ENCODE results near the gene ADCY5.

Gene ADCY5

DNA sequence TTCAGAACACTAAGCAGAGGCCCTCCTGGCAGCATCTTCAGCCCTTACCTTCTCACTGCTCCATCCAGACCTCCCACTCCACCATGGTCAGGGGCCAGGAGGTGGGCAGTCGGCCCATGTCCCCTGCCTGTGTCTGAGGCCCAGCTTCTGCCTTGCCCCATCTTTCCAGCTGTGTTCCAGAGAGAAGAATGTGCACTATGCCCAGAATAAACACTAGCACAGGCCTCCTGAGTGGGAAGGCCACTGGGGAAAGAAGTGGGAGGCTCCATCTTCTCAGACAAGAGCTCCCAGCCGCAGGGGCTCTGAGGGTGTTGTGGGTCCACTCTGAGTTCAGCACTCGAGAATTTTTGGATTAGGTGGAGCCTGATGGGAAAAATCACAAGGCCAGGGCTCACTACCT is 44.5 kb downstream of the ADCY5 start:
- FAIRE-seq = no peak

DNA sequence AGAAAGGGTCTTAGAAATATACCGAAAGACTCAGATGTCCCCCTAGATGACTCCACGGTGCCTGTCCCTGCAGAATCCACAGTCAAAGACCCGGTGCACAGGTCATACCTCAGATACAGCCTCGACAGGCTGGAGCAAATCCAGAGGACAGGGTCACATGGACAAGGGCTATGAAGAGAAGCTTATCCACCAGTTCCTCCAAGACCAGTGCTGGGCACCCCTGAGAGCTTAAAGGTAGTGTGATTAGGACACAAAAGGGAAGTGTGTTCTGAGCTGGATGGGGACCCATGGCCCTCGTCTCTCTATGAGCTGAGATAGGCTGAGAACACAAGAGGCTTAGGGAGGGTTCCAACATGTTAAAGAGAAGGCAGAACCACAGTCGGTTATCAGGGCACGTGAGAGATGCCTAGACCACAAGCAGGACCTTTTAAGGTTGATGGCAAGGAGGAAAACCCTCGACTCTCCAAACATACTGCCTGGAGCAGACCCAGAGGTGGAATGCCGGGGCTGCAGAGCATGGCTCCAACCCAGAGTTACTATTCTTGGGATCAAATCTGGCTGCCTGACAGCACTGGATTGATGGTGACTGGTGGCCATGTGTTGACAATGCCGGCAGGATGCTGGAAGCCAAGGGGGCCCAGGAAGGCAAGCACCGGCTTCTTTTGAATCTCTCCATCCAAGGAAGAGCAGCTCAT is 46.9 kb downstream of the ADCY5 start:
- no peak for FAIRE-seq

DNA sequence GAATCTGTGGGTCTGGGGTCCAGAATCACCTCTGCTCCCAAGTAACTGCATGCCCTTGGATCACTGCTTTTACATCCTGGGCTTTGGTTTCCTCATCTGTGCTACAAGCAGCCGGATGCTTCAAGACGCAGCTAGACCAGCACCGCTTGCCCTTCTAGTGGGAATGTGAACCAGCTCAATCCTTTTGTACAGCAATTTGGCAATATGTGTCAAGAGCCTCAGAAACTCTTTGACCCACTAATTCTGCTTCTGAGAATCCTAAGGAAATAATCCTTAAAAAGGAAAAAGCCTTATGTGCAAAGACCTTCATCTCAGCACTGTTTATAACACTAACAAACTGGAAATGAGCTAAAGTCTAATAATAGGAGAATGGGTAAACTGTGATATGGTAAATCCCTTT is 48.7 kb downstream of the ADCY5 start:
- no peak for FAIRE-seq

DNA sequence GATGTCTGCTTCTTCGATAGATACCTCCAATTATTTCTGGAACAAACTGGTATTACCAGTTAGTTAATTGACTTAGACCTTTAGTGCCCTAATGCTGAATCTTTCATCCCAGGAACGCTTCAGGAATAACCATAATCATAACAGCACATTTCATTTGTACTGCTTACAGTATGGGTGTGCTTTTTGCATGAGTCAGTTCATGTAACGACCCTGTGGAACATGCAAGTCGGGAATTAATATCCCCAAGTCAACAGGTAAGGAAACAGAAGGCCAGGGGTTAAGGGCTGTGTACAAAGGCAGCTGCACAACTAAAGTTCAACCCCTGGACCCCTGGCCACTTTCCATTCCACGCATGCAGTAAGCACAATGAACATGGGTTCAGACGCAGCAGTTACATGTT is 49.2 kb downstream of the ADCY5 start:
- no peak for FAIRE-seq

DNA sequence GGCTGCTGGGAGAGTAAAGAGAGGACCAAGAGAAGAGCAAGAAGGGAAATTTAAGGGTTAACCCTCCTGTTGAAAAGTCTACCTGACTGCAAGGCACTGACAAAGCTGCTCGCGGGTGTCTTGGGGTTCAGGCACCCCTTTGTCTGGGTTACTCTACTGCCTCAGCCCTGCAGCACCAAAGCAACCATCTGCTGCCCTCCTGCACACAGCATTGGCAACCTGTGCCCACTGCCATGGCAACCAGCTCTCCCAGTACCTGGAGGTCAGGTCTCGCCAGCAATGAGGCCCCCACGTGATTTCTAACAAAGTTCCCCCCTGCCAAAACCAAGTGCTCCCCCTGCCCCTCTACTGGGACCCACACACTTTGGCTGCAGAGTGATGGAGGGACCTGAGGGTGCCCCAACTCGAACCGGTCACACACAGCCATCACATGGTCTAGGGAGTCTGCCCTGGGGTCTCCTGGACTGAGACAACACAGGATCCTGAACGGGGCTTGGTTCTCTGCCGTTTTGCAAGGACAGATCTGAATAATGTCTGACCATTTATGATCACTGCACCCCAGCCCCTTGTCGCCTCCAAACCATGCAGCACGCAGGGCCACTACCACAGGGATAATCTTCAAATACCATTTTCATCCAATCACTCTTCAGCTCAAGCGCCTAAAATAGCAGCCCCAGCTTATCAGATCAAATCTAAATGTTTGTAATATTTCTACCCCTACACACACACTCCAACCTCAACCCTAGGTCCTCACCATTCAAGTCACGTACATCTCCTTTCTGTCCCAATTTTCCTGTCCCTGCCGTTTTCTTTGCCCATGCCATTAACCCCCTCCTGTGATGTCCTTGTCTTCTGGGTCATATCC is 50.7 kb downstream of the ADCY5 start:
- no peak for FAIRE-seq

DNA sequence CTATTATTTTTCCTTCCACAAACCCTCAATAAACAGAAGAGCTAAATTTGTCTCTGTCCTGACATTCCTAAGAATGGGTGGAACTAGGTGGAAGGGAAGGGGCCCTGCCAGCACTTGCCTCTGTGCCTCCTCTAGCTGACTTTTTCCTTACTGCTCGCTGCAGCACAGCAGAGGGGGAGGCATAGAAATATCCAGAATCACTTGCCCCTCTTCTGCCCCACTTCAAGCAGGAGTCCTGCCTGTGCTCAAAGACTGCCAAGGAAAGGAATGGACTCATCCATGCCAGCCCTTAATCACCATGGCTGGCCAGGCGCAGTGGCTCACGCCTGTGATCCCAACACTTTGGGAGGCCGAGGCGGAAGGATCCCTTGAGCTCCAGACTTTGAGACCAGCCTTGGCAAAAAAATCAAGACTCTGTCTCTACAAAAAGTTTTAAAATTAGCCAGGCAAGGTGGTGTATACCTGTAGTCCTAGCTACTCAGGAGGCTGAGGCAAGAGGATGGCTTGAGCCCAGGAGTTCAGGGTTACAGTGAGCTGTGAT is 51.8 kb downstream of the ADCY5 start:
- no peak for FAIRE-seq

DNA sequence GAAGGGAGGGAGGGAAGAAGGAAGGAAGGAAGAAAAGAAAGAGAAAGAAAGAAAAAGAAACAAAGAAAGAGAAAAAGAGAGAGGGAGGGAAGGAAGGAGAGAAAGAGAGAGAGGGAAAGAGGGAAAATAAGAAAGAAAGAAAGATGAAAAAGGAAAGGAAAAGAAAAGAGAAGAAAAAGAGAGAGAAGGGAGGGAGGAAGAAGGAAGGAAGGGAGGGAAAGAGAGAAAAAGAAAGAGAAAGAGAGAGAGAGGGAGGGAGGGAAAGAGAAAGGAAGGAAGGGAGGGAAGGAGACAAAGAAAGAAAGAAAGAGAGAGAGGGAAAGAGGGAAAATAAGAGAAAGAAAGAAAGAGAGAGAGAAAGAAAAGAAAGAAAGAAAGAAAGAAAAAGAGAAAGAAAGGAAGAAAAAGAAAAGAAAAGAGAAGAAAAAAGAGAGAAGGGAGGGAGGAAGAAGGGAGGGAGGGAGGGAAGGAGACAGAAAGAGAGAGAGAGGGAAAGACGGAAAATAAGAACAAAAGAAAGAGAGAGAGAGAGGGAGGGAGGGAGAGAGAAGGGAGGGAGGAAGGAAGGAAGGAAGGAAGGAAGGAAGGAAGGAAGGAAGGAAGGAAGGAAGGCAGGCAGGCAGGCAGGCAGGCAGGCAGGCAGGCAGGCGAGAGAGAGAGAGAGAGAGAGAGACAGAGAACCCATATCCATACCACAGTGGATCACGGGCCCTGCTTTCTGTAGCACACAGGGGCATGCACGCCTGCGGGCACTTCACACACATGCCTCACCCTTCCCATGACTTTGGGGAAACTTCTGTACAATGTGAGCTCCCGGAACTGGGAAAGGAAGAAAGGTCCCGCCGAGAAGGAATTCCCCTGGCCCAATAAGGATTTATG is 52.5 kb downstream of the ADCY5 start:
- FAIRE-seq = no peak

DNA sequence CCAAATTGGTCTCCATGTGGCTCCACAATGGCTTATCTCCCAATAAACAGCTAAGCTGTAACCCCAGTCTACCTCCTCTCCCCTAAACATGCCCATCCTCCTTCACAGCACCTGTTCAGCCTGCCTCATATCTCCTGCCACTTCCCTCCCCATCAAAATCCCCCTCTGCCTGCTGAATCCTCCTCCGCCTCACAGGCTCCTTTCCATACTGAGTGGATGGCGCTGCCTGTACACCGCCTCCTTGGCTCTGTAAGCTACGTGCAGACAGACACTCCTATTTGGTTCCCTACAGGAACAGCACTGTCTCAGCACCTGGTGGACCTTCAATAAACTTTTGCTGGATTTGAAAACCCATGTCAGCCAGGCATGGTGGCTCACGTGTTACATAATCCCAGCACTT is 53.7 kb downstream of the ADCY5 start:
- FAIRE-seq = no peak

DNA sequence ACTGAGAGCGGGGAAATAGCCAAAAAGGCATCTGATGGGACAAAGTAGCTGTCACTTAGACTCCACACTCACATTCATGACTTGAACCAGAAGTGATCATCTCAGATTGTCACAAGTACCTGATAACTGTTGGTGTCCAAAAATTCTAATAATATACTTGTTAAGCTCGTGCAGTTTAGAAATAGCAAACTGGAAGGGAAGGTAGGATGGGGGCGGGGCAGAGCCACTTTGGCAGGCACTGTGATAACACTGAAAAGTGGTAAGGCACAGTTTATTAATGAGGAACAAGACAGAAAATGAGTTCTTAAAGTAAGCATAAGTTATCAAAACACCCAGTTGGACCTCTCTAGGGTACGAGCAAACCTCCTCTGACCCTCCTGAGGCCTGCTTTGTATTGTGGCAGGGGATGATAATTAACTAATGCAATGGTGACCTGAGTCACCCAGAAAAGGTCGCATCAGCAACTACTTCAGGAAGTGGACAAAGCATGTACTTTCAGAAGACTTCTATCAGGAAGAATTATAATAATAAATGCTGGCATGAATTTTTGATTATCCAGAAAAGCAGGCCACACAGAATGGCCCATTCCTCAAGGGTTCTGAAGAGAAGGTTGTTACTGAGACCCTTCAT is 54.4 kb downstream of the ADCY5 start:
- no peak for FAIRE-seq

DNA sequence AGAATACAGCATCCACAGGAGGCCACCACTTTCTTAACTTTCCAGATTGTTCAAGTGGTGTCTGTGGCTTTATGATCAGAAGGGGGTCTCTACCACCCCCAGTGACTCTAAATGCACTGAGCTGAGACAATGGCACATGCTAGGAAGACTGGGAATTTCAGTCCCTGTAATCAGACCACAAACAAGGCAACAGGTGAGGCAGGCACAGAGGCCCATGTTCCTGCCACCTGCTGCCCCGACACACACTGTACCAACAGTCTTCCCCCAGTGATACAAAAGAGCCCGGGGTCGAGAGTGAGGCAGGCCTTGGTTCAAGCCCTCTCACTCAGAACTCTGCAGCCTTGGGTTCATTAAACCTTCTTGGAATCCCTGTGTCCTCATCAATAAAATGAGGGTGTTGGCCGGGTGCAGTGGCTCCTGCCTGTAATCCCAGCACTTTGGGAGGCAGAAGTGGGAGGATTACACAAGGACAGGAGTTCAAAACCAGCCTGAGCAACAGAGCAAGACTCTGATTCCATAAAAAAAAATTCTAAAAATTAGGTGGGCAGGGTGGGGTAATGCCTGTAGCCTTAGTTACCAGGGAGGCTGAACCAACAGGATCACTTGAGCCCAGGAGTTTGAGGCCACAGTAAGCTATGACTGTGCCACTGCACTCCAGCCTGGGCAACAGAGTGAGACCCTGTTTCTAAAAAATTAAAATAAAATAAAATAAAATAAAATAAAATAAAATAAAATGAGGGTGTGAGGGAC is 55.8 kb downstream of the ADCY5 start:
- FAIRE-seq = no peak

DNA sequence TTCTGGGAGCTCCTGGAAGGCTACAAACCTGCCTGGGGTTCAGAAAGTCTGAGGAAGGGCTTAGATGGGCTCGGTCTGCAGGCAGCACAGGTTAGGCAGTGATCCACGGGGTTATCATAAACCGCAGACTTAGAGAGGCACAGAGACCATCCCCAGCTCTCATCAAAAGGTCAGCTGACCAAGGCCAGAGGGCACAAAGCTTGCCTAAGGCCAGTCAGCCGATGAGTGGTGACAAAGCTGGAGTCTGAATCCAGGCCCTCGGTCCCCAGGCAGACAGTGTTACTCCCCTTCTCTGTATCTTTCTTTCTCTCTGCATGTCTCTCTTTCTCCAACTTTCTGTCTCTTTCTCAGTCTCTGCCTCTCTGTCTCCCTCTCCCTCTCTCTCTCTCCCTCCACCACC is 56.5 kb downstream of the ADCY5 start:
- no peak for FAIRE-seq

DNA sequence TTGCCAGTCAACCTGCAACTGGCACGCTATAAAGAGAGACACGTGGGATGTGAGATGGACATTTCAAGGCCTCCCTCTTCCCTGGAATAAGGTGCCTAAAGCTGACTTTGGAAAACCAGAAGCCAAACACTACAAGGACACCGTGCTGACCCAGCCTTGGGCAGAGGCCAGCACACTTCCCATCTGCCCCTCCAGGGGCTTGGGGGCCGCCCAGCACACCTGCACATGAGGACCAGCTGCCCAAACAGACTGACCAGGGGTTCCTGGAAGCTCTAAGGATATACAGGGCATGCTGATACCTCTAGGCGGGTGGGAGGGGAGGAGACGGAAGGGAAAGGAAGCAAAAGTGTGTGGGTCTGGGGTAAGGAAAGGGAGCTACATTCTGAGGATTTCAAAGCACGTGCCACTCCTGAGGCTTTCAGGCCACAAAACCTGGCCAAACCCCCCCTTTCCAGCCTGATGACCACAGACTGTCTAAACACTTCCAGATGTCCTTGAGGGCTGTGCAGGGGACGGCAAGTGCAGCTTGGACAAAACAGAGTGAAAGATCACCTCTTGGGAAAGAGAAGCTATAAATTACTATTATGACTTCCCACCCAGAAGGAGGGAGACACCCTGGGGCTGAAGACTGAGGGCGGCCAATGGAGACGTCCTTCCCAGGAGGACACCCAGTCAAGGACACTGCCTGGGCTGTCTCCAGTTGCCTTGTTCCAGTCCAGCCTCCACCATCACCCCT is 57.9 kb downstream of the ADCY5 start:
- FAIRE-seq = no peak

DNA sequence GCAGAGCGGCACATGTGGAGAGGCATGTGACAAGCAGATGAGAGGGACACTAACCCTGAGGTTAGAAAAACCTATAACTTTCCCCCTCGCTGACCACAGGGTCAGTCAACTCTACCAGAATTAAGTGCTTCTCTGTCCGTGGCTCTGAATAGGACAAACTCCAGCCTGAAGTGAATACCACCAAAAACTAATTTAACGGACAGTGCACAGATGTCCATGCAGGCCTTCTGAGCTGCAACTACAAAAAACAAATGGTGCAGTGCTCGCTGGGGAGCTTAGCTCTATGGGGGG is 59.3 kb downstream of the ADCY5 start:
- FAIRE-seq = no peak

DNA sequence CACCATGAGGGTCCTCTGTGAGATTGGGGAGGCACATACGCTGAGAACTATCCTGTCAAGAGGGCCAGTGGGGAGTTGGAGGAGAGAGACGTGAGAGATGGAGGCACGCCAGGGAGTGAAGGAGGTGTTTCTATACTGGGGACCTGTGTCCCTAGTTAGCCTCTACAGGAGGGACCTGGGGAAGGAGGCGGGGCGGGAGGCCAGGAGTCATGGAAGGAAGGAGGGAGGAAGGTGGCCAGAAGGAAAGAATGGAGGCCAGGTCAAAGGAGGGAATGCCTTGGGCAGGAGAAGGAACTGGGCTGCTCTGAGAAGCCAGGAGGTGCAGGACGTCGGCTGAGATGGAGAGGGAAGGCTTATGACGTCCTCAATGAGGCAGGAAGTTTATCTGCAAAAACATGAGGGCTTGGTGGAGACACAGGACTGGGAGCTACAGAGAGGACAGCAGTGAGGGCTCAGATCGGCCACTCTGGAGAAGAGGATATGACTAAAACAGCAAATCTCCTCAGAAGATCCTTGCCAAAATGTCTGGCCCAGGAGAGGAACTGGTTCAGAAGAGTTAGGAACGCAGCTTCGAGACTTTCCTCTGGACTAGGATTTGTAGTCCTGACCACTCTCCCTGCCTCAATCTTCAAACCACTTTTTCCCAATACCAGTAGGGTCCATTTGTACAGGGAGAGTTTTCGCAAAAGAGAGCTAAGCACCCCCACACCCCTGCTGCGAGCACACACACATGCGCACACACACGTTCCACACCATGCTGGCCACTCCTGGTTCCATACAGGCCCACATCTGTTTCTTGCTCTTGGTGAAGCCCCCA is 59.9 kb downstream of the ADCY5 start:
- no peak for FAIRE-seq

DNA sequence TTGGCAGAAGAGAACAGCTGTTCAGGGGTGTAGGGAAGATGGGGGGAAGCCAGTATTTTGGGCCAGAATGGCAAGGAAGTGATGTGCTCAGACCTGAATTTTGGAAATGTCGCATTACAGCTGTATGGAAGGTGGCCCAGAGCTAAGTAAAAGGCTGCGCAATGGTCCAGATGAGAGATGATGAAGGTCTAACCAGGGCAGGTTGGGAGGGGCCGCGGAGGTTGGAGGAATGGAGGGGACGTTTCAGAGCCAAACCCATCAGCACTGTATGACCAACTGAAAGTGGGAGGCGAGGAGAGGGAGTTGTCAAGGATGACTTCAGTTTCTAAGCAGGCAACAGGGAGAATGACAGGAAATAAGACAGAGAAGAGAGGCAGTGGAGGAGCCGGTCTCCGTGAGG is 60.8 kb downstream of the ADCY5 start:
- no peak for FAIRE-seq

DNA sequence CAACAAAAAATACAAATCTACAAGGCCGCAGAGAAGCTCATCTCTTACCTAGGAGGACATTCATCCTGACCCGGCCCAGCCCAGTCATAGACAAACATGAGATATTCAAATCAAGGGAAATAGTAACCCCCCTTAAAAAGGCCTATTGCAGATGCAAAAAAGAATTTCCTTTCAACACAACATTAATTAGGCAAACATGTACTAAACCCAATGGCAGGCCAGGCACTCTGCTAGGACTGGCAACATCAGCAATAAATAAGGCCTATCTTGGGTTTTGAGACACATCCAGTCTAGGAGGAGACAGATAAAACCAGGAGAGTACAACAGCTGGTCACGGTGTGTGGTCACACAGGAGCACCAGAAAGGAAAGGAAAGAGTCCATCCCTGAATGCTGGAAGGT is 61.4 kb downstream of the ADCY5 start:
- FAIRE-seq = no peak

DNA sequence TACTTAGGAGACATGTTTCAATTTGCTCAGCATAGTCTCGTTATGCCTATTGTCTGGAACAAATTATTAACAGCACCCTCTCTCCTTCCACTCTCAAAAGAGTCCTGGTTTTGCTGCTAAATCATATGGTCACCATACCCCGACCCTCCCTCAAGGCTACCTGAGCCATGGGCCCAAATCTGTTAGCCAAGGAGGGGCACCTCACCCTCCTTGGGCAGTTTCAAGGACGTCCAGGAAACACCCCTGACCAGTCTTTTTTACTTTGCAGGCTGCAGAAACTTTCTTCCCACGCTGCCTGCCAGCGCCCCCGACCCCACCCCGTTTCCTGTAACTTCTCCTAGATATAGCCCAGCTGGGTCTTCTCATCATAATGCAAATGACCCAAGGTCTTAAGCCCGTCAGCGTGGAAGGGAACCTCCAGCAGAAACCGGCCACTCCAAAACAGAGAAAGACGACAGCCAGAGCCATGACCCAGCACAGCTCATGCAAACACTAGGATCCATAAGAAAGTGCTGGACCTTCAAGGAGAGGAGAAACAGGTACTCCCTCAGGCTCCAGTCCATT is 62.3 kb downstream of the ADCY5 start:
- FAIRE-seq = no peak

DNA sequence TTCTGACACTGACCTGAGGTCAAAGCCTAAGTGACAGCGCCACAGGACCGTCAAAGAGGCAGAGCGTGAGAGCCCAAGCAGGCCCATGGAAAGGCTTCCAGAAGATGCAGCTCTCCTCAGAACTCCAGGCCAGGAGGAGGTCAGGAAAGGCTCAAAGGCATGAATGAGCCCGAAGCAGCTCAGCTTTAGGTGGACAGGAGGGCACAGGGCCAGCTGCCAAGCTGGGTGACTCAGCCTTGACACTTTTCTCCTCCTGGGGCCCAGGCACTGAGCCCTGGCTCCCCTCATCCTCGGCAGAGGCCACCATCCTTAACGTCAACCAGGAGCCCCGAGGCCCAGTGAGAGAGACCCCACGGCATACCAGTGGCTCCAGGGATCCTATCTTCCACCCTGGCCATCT is 62.9 kb downstream of the ADCY5 start:
- no peak for FAIRE-seq

DNA sequence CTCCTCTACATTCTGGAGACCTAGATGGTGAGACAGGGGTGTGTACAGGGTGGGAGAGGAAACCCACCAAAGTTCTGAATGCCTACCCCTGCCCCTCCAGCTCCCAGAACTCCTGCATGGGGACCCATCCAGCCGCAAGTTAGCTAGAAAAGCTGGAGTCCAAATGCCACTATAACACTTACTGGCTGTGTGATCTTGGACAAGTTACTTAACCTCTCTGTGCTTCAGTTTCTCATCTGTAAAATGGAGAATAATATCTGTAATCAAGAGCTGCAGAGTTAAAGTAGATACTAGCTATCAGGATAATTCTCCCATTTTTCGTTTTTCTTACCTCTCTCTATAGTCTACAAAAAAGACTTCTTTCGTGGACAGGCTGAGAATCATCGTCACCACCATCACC is 63.4 kb downstream of the ADCY5 start:
- FAIRE-seq = no peak

DNA sequence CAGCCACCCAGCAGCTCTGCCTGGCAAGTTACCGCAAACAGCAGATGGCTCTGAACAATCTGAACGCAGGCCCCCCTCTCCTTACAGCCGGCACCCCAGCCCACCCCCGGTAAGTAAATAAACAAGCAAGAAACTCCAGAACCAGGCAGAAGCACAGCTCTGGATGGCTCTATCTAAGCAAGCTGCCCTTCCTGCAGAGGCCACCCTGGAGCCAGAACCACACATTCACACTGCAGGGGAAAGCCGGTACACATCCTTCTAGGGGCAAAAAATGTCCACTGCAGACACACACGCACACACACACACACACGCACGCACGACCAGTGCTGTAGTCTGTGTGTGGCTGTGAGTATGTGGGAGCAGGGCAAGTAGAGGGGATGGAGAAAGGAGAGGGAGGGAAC is 63.9 kb downstream of the ADCY5 start:
- no peak for FAIRE-seq
